GM12872 (cell line): ENCODE measurements around the gene CLPSL2.

Experiments
- CTCF ChIP-seq: IDR thresholded peaks from 3 replicates; pipeline ENCODE4 v1.5.1; 2011; ENCODE audit warnings: low read depth, mild to moderate bottlenecking, low read length, moderate library complexity; ENCODE audit not compliant: insufficient read depth

Gene CLPSL2

GRCh38 chr6:35782424-35782823 lies 6.0 kb downstream of the CLPSL2 start:
- no peak for TF ChIP-seq CTCF

GRCh38 chr6:35784200-35784599 lies 7.8 kb downstream of the CLPSL2 start:
- no peak for TF ChIP-seq CTCF

- no peak for TF ChIP-seq CTCF
Measured at GRCh38 chr6:35786272-35786671, 9.9 kb downstream of the CLPSL2 start.

- no peak for TF ChIP-seq CTCF
Measured at GRCh38 chr6:35786810-35787209, 10.4 kb downstream of the CLPSL2 start.

GRCh38 chr6:35787266-35788218 lies 11.1 kb downstream of the CLPSL2 start:
- TF ChIP-seq CTCF = no peak

GRCh38 chr6:35788423-35788982 lies 12.1 kb downstream of the CLPSL2 start:
- TF ChIP-seq CTCF = no peak

- no peak for TF ChIP-seq CTCF
Measured at GRCh38 chr6:35790683-35791082, 14.3 kb downstream of the CLPSL2 start.
